Lung microvascular endothelial cell (primary cell): ENCODE measurements around the gene LMO3. TPM values are rescaled to one million over a fixed set of nuclear protein-coding genes. Genes with fewer than 3 reads are reported as not detected.

Source experiments
- DNase-seq, 2 donors: peaks; one replicate each; pipeline versions ENCODE4 v3.0.0 to v3.0.0-alpha.2; 2010; ENCODE audit warnings: low read depth in 2 of 2
- total RNA-seq: library from RNA; depleted of rRNA; stranded (reverse); fragments of >200 nt; gene quantifications from 2 replicates; pipeline ENCODE4 v1.2.1, GENCODE V29; 2014

LMO3 gene
- total RNA-seq, 1 donor from 2014 or later: not detected

GRCh38 chr12:16600525-16600924, 5.4 kb downstream of the LMO3 start:
- DNase-seq: no peak

GRCh38 chr12:16599081-16599480, 6.9 kb downstream of the LMO3 start:
- no peak for DNase-seq

- no peak for DNase-seq
Measured at GRCh38 chr12:16594797-16595196, 11.2 kb downstream of the LMO3 start.

GRCh38 chr12:16593546-16593945, 12.4 kb downstream of the LMO3 start:
- no peak for DNase-seq

- no peak for DNase-seq
Measured at GRCh38 chr12:16590645-16591044, 15.3 kb downstream of the LMO3 start.

- no peak for DNase-seq
Measured at GRCh38 chr12:16588812-16589211, 17.1 kb downstream of the LMO3 start.

GRCh38 chr12:16587514-16587913, 18.4 kb downstream of the LMO3 start:
- DNase-seq: no peak

GRCh38 chr12:16587110-16587453, 18.9 kb downstream of the LMO3 start:
- no peak for DNase-seq

- no peak for DNase-seq
Measured at GRCh38 chr12:16586350-16587109, 19.4 kb downstream of the LMO3 start.

GRCh38 chr12:16585781-16586180, 20.2 kb downstream of the LMO3 start:
- DNase-seq: no peak

- DNase-seq: no peak
Measured at GRCh38 chr12:16583969-16584745, 21.8 kb downstream of the LMO3 start.

- no peak for DNase-seq
Measured at GRCh38 chr12:16581416-16581815, 24.5 kb downstream of the LMO3 start.

- DNase-seq: no peak
Measured at GRCh38 chr12:16579041-16579440, 26.9 kb downstream of the LMO3 start.

- no peak for DNase-seq
Measured at GRCh38 chr12:16573398-16574077, 32.4 kb downstream of the LMO3 start.

GRCh38 chr12:16568873-16569272, 37.1 kb downstream of the LMO3 start:
- peak in 1 of 2 donors; percentile 8 for DNase-seq

GRCh38 chr12:16564675-16565074, 41.3 kb downstream of the LMO3 start:
- no peak for DNase-seq

- no peak for DNase-seq
Measured at GRCh38 chr12:16563504-16563903, 42.5 kb downstream of the LMO3 start.

- DNase-seq: no peak
Measured at GRCh38 chr12:16562921-16563320, 43.0 kb downstream of the LMO3 start.

GRCh38 chr12:16562435-16562834, 43.5 kb downstream of the LMO3 start:
- DNase-seq: no peak

GRCh38 chr12:16560273-16560672, 45.7 kb downstream of the LMO3 start:
- DNase-seq: no peak

GRCh38 chr12:16555630-16556029, 50.3 kb downstream of the LMO3 start:
- no peak for DNase-seq

GRCh38 chr12:16553457-16553856, 52.5 kb downstream of the LMO3 start:
- no peak for DNase-seq
